GM23338 (cell line): Measurements from ENCODE around the gene KRT74. TPM values are rescaled to one million over a fixed set of nuclear protein-coding genes. Genes with fewer than 3 reads are reported as not detected.

Experiments
- ATAC-seq: fragments of 200-7000 bp; cut with Tn5 transposase; 3 replicates; pipeline ENCODE4 v1.9.1; 2020
- DNase-seq: peaks from one replicate; pipeline ENCODE4 v3.0.0-alpha.2; 2015; ENCODE audit warnings: low spot score
- H2AFZ ChIP-seq: fragments of 200-600 bp; sonication (generic); 2 replicates; pipeline ENCODE4 v1.8.0; 2016; ENCODE audit warnings: antibody characterized with exemption, mild to moderate bottlenecking, moderate library complexity
- H3F3A ChIP-seq: fragments of 200-600 bp; sonication (generic); replicated peaks from 2 replicates; pipeline ENCODE4 v1.8.0; 2017; ENCODE audit warnings: antibody characterized with exemption, mixed run types, low read depth
- H3K27ac ChIP-seq: fragments of 200-600 bp; sonication (generic); 2 replicates; pipeline ENCODE4 v1.6.1; 2016; ENCODE audit warnings: low read depth
- H3K27me3 ChIP-seq: fragments of 200-600 bp; sonication (generic); 2 replicates; pipeline ENCODE4 v1.8.0; 2016; ENCODE audit warnings: mild to moderate bottlenecking, mixed run types, moderate library complexity; ENCODE audit not compliant: insufficient read depth
- H3K36me3 ChIP-seq: fragments of 200-600 bp; sonication (generic); 2 replicates; pipeline ENCODE4 v1.8.0; 2016; ENCODE audit warnings: mild to moderate bottlenecking; ENCODE audit not compliant: insufficient read depth
- H3K4me1 ChIP-seq: fragments of 200-600 bp; sonication (generic); 2 replicates; pipeline ENCODE4 v1.8.0; 2016; ENCODE audit warnings: mild to moderate bottlenecking, moderate library complexity; ENCODE audit not compliant: insufficient read depth
- H3K4me2 ChIP-seq: fragments of 200-600 bp; sonication (generic); 2 replicates; pipeline ENCODE4 v1.7.1; 2017; ENCODE audit warnings: mixed run types
- H3K4me3 ChIP-seq: fragments of 200-600 bp; sonication (generic); 2 replicates; pipeline ENCODE4 v1.6.1; 2016; ENCODE audit warnings: mixed run types
- H3K79me2 ChIP-seq: fragments of 200-600 bp; sonication (generic); replicated peaks from 2 replicates; pipeline ENCODE4 v1.8.0; 2017; ENCODE audit warnings: mild to moderate bottlenecking; ENCODE audit not compliant: insufficient read depth
- H3K9me2 ChIP-seq: fragments of 200-600 bp; sonication (generic); 2 replicates; pipeline ENCODE4 v1.8.0; 2017; ENCODE audit not compliant: insufficient read depth
- H4K20me1 ChIP-seq: fragments of 200-600 bp; sonication (generic); replicated peaks from 2 replicates; pipeline ENCODE4 v1.8.0; 2017; ENCODE audit warnings: mild to moderate bottlenecking; ENCODE audit not compliant: insufficient read depth
- H3K27ac Mint-ChIP-seq: 2 replicates; pipeline ENCODE4 v1.8.0; 2020; ENCODE audit warnings: inconsistent platforms, mild to moderate bottlenecking, moderate library complexity, mixed read lengths
- H3K27me3 Mint-ChIP-seq: 3 replicates; pipeline ENCODE4 v1.8.0; 2022; ENCODE audit warnings: low read depth, mild to moderate bottlenecking, moderate library complexity, mixed read lengths, inconsistent platforms; ENCODE audit not compliant: insufficient read depth, poor library complexity
- H3K36me3 Mint-ChIP-seq: 3 replicates; pipeline ENCODE4 v1.8.0; 2021; ENCODE audit warnings: low read depth, mild to moderate bottlenecking, inconsistent platforms, moderate library complexity, mixed read lengths
- H3K4me1 Mint-ChIP-seq: 3 replicates; pipeline ENCODE4 v1.8.0; 2020; ENCODE audit warnings: mild to moderate bottlenecking, inconsistent platforms, mixed read lengths
- H3K4me3 Mint-ChIP-seq: 3 replicates; pipeline ENCODE4 v1.8.0; 2021; ENCODE audit warnings: moderate library complexity, mild to moderate bottlenecking, inconsistent platforms, mixed read lengths
- H3K9me3 Mint-ChIP-seq: 3 replicates; pipeline ENCODE4 v1.8.0; 2020; ENCODE audit warnings: moderate library complexity, mild to moderate bottlenecking, inconsistent platforms, mixed read lengths
- CREB1 ChIP-seq: fragments of 250-450 bp; sonication (Bioruptor Pico); IDR thresholded peaks from 2 replicates; pipeline ENCODE4 v1.5.0; 2020; ENCODE audit warnings: low read depth, mild to moderate bottlenecking, moderate library complexity
- EZH2 ChIP-seq: fragments of 200-600 bp; sonication (generic); IDR thresholded peaks from one replicate; pipeline ENCODE4 v1.8.0; 2017; ENCODE audit warnings: antibody characterized with exemption, mild to moderate bottlenecking, low read depth; ENCODE audit not compliant: unreplicated experiment
- JUNB ChIP-seq: IDR thresholded peaks from one replicate; pipeline ENCODE4 v1.6.1; 2016; ENCODE audit warnings: antibody characterized with exemption; ENCODE audit not compliant: unreplicated experiment
- POLR2AphosphoS5 ChIP-seq: IDR thresholded peaks from 2 replicates; pipeline ENCODE4 v1.6.1; 2016; ENCODE audit warnings: antibody characterized with exemption, low read depth
- STAT1 ChIP-seq: IDR thresholded peaks from one replicate; pipeline ENCODE4 v1.6.1; 2016; ENCODE audit warnings: antibody characterized with exemption; ENCODE audit not compliant: unreplicated experiment
- ZNF114 ChIP-seq: fragments of 250-450 bp; sonication (Bioruptor Pico); IDR thresholded peaks from 2 replicates; pipeline ENCODE4 v1.5.0; 2020; ENCODE audit warnings: mild to moderate bottlenecking, moderate library complexity
- ZNF331 ChIP-seq: fragments of 250-450 bp; sonication (Bioruptor Pico); IDR thresholded peaks from 2 replicates; pipeline ENCODE4 v1.5.0; 2020; ENCODE audit warnings: low read depth, mild to moderate bottlenecking, moderate library complexity
- polyA plus RNA-seq: library from polyadenylated mRNA; unstranded; fragments of >200 nt; fragmentation: Nextera tagmentation; extraction: Ambion mirVana; gene quantifications from 2 replicates; pipeline ENCODE4 v1.2.1, GENCODE V29; 2016
- total RNA-seq: library from RNA; depleted of rRNA; stranded (reverse); fragments of >200 nt; shearing (Covaris generic); gene quantifications from 2 replicates; pipeline ENCODE4 v1.2.3, GENCODE V29; 2014
- TF ChIP-seq, protein P1 (sequence below), 2 experiments: fragments of 200-600 bp in 1 of 2; sonication (generic) in 1 of 2; conservative IDR thresholded peaks; 2 replicates each; pipeline versions ENCODE4 v1.5.1 to v1.6.1; 2016 to 2017; ENCODE audit warnings: antibody characterized with exemption in 2 of 2, low read depth in 2 of 2, mild to moderate bottlenecking in 2 of 2, moderate library complexity in 1 of 2
- TF ChIP-seq, protein P2 (sequence below): fragments of 250-450 bp; sonication (Bioruptor Pico); IDR thresholded peaks from 2 replicates; pipeline ENCODE4 v1.5.0; 2020; ENCODE audit warnings: mild to moderate bottlenecking, moderate library complexity
- TF ChIP-seq, protein P3 (sequence below): IDR thresholded peaks from 2 replicates; pipeline ENCODE4 v1.6.1; 2016; ENCODE audit warnings: antibody characterized with exemption
- TF ChIP-seq, protein P4 (sequence below): IDR thresholded peaks from one replicate; pipeline ENCODE4 v1.6.1; 2018; ENCODE audit warnings: antibody characterized with exemption; ENCODE audit not compliant: unreplicated experiment

KRT74 gene
- total and polyA plus RNA-seq, 2 experiments from 2014 or later = not detected

DNA sequence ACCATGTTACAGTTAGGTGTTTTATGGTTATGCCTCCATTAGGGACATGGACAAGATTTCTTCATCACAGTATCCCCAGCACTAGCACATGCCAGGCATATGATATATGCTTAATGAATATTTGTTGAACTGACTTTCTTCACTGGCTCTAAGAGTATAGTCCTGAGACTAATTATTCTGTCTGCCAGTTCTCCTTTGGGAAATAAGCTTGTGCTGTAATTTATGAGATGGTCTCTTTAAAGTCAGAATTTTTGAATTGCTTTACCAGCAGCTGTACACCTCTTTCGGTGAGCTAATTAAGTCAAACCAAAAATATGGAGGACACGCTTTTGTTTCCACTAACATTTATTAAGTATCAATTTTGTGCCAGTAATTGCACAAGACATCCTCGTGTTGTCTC, 32.5 kb upstream of the KRT74 start:
- Mint-ChIP-seq H3K27me3 (peaks cover 4% of the 10 kb centered on the region), H3K4me3 (no peak overlapping the region), H3K4me1 (no peaks in the 10 kb centered on the region), H3K9me3 (no peaks in the 10 kb centered on the region), H3K36me3 (no peaks in the 10 kb centered on the region), H3K27ac (no peak overlapping the region)
- no peaks in the 10 kb centered on the region for H3K4me1 ChIP-seq
- H2AFZ ChIP-seq = no peak overlapping the region
- peaks cover 13% of the 10 kb centered on the region for H3K27me3 ChIP-seq
- H3K79me2 ChIP-seq = no peaks in the 10 kb centered on the region
- H3K36me3 ChIP-seq = no peaks in the 10 kb centered on the region
- H3K27ac ChIP-seq = no peak overlapping the region
- no peak for TF ChIP-seq CREB1 (CRISPR knock-in tag)
- no peak for TF ChIP-seq POLR2AphosphoS5
- no peak for TF ChIP-seq JUNB
- TF ChIP-seq, protein P1, sequence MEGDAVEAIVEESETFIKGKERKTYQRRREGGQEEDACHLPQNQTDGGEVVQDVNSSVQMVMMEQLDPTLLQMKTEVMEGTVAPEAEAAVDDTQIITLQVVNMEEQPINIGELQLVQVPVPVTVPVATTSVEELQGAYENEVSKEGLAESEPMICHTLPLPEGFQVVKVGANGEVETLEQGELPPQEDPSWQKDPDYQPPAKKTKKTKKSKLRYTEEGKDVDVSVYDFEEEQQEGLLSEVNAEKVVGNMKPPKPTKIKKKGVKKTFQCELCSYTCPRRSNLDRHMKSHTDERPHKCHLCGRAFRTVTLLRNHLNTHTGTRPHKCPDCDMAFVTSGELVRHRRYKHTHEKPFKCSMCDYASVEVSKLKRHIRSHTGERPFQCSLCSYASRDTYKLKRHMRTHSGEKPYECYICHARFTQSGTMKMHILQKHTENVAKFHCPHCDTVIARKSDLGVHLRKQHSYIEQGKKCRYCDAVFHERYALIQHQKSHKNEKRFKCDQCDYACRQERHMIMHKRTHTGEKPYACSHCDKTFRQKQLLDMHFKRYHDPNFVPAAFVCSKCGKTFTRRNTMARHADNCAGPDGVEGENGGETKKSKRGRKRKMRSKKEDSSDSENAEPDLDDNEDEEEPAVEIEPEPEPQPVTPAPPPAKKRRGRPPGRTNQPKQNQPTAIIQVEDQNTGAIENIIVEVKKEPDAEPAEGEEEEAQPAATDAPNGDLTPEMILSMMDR (conservative IDR thresholded peaks at IDR 0.05; ENCODE audit: low read depth in 2 of 2) = no peak
- no peak for TF ChIP-seq ZNF114 (CRISPR knock-in tag)
- TF ChIP-seq, protein P2, sequence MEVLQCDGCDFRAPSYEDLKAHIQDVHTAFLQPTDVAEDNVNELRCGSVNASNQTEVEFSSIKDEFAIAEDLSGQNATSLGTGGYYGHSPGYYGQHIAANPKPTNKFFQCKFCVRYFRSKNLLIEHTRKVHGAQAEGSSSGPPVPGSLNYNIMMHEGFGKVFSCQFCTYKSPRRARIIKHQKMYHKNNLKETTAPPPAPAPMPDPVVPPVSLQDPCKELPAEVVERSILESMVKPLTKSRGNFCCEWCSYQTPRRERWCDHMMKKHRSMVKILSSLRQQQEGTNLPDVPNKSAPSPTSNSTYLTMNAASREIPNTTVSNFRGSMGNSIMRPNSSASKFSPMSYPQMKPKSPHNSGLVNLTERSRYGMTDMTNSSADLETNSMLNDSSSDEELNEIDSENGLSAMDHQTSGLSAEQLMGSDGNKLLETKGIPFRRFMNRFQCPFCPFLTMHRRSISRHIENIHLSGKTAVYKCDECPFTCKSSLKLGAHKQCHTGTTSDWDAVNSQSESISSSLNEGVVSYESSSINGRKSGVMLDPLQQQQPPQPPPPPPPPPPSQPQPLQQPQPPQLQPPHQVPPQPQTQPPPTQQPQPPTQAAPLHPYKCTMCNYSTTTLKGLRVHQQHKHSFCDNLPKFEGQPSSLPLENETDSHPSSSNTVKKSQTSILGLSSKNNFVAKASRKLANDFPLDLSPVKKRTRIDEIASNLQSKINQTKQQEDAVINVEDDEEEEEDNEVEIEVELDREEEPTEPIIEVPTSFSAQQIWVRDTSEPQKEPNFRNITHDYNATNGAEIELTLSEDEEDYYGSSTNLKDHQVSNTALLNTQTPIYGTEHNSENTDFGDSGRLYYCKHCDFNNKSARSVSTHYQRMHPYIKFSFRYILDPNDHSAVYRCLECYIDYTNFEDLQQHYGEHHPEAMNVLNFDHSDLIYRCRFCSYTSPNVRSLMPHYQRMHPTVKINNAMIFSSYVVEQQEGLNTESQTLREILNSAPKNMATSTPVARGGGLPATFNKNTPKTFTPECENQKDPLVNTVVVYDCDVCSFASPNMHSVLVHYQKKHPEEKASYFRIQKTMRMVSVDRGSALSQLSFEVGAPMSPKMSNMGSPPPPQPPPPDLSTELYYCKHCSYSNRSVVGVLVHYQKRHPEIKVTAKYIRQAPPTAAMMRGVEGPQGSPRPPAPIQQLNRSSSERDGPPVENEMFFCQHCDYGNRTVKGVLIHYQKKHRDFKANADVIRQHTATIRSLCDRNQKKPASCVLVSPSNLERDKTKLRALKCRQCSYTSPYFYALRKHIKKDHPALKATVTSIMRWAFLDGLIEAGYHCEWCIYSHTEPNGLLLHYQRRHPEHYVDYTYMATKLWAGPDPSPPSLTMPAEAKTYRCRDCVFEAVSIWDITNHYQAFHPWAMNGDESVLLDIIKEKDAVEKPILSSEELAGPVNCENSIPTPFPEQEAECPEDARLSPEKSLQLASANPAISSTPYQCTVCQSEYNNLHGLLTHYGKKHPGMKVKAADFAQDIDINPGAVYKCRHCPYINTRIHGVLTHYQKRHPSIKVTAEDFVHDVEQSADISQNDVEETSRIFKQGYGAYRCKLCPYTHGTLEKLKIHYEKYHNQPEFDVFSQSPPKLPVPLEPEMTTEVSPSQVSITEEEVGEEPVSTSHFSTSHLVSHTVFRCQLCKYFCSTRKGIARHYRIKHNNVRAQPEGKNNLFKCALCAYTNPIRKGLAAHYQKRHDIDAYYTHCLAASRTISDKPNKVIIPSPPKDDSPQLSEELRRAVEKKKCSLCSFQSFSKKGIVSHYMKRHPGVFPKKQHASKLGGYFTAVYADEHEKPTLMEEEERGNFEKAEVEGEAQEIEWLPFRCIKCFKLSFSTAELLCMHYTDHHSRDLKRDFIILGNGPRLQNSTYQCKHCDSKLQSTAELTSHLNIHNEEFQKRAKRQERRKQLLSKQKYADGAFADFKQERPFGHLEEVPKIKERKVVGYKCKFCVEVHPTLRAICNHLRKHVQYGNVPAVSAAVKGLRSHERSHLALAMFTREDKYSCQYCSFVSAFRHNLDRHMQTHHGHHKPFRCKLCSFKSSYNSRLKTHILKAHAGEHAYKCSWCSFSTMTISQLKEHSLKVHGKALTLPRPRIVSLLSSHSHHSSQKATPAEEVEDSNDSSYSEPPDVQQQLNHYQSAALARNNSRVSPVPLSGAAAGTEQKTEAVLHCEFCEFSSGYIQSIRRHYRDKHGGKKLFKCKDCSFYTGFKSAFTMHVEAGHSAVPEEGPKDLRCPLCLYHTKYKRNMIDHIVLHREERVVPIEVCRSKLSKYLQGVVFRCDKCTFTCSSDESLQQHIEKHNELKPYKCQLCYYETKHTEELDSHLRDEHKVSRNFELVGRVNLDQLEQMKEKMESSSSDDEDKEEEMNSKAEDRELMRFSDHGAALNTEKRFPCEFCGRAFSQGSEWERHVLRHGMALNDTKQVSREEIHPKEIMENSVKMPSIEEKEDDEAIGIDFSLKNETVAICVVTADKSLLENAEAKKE = no peak
- TF ChIP-seq ZNF331 (CRISPR knock-in tag) = no peak
- TF ChIP-seq, protein P3, sequence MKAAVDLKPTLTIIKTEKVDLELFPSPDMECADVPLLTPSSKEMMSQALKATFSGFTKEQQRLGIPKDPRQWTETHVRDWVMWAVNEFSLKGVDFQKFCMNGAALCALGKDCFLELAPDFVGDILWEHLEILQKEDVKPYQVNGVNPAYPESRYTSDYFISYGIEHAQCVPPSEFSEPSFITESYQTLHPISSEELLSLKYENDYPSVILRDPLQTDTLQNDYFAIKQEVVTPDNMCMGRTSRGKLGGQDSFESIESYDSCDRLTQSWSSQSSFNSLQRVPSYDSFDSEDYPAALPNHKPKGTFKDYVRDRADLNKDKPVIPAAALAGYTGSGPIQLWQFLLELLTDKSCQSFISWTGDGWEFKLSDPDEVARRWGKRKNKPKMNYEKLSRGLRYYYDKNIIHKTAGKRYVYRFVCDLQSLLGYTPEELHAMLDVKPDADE = no peak
- no peak for TF ChIP-seq EZH2
- no peak for TF ChIP-seq STAT1
- TF ChIP-seq, protein P4, sequence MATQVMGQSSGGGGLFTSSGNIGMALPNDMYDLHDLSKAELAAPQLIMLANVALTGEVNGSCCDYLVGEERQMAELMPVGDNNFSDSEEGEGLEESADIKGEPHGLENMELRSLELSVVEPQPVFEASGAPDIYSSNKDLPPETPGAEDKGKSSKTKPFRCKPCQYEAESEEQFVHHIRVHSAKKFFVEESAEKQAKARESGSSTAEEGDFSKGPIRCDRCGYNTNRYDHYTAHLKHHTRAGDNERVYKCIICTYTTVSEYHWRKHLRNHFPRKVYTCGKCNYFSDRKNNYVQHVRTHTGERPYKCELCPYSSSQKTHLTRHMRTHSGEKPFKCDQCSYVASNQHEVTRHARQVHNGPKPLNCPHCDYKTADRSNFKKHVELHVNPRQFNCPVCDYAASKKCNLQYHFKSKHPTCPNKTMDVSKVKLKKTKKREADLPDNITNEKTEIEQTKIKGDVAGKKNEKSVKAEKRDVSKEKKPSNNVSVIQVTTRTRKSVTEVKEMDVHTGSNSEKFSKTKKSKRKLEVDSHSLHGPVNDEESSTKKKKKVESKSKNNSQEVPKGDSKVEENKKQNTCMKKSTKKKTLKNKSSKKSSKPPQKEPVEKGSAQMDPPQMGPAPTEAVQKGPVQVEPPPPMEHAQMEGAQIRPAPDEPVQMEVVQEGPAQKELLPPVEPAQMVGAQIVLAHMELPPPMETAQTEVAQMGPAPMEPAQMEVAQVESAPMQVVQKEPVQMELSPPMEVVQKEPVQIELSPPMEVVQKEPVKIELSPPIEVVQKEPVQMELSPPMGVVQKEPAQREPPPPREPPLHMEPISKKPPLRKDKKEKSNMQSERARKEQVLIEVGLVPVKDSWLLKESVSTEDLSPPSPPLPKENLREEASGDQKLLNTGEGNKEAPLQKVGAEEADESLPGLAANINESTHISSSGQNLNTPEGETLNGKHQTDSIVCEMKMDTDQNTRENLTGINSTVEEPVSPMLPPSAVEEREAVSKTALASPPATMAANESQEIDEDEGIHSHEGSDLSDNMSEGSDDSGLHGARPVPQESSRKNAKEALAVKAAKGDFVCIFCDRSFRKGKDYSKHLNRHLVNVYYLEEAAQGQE = no peak
- 0 out of 2 replicates have a peak, but pooled peaks cover 5% of the 10 kb centered on the region for H3K9me2 ChIP-seq
- H3K4me3 ChIP-seq = no peak overlapping the region
- no peaks in the 10 kb centered on the region for H3F3A ChIP-seq
- ATAC-seq = no peak
- DNase-seq = no peak
- H4K20me1 ChIP-seq = no peaks in the 10 kb centered on the region
- no peak overlapping the region for H3K4me2 ChIP-seq
